Measurements from ENCODE around the gene OASL.
"Not testable (repeated sequence)": the region's sequence is repeated elsewhere in the genome, so short reads cannot be mapped to it uniquely, and the experiment has no call there.

Gene OASL

DNA sequence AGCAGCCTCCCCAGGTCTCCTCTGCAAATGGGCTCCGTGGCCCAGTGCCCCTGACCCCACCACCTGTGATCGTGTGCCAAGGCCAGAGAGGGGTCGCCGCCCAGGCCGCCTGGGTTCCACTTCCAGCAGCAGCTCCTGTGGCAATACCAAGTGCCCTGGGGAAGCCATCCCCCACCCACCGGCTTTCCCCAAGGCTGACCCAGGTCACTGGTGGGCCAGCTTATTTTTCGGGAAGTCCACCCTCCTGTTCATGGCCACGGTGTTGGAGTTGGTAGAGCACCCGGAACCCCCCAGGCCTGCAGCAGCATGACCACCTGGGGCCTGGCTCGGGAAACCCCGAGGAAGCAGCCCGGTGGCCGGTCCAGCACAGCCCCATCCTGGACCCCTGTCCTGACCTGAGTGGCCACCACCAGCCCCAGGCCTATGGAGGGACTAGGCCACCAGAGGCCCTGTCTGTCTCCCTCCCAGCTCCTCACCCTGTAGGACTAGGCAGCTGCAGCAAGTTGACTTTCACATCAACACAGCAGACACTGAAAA, 40.8 kb upstream of the OASL start:
- Histone ChIP-seq H3K4me1 (ENCODE audit: low read depth, poor library complexity, severe bottlenecking) (no peaks in the 10 kb centered on the region), H4K20me1 (ENCODE audit: insufficient read depth) (no peaks in the 10 kb centered on the region), H3K9ac (no peak overlapping the region), H3K27ac (no peak overlapping the region), H2AFZ (ENCODE audit: low read depth) (no peak overlapping the region), H3K4me2 (no peak overlapping the region), H3K4me3 (IDR thresholded peaks at IDR 0.05; ENCODE audit: insufficient read depth, low read depth, low read length) (no peak overlapping the region), H3K36me3 (ENCODE audit: insufficient read depth) (no peaks in the 10 kb centered on the region), H3K27me3 (ENCODE audit: insufficient read depth, low read depth) (no peaks in the 10 kb centered on the region), H3K79me2 (ENCODE audit: insufficient read depth, low read depth) (no peaks in the 10 kb centered on the region)
- TF ChIP-seq, protein P1, sequence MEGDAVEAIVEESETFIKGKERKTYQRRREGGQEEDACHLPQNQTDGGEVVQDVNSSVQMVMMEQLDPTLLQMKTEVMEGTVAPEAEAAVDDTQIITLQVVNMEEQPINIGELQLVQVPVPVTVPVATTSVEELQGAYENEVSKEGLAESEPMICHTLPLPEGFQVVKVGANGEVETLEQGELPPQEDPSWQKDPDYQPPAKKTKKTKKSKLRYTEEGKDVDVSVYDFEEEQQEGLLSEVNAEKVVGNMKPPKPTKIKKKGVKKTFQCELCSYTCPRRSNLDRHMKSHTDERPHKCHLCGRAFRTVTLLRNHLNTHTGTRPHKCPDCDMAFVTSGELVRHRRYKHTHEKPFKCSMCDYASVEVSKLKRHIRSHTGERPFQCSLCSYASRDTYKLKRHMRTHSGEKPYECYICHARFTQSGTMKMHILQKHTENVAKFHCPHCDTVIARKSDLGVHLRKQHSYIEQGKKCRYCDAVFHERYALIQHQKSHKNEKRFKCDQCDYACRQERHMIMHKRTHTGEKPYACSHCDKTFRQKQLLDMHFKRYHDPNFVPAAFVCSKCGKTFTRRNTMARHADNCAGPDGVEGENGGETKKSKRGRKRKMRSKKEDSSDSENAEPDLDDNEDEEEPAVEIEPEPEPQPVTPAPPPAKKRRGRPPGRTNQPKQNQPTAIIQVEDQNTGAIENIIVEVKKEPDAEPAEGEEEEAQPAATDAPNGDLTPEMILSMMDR (conservative IDR thresholded peaks at IDR 0.05; ENCODE audit: low read depth, low read length) = no peak

DNA sequence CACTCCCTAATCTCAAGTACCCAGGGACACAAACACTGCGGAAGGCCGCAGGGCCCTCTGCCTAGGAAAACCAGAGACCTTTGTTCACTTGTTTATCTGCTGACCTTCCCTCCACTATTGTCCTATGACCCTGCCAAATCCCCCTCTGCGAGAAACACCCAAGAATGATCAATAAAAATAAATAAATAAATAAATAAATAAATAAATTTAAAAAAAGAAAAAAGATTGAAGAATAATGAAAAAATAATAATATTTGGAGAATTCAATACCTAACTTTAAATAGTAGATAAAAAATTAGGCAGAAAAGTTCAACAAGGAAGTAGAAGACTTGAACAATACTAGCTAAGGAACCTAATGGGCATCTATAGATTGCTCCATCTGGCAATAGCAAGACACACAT, 38.4 kb upstream of the OASL start:
- not testable (repeated sequence) for H3K4me2 ChIP-seq; H3K36me3 ChIP-seq (ENCODE audit: insufficient read depth); H3K4me1 ChIP-seq (ENCODE audit: low read depth, poor library complexity, severe bottlenecking); H3K9ac ChIP-seq; H4K20me1 ChIP-seq (ENCODE audit: insufficient read depth); H3K79me2 ChIP-seq (ENCODE audit: insufficient read depth, low read depth); H3K27ac ChIP-seq; H2AFZ ChIP-seq (ENCODE audit: low read depth); H3K4me3 ChIP-seq (IDR thresholded peaks at IDR 0.05; ENCODE audit: insufficient read depth, low read depth, low read length); H3K27me3 ChIP-seq (ENCODE audit: insufficient read depth, low read depth)

DNA sequence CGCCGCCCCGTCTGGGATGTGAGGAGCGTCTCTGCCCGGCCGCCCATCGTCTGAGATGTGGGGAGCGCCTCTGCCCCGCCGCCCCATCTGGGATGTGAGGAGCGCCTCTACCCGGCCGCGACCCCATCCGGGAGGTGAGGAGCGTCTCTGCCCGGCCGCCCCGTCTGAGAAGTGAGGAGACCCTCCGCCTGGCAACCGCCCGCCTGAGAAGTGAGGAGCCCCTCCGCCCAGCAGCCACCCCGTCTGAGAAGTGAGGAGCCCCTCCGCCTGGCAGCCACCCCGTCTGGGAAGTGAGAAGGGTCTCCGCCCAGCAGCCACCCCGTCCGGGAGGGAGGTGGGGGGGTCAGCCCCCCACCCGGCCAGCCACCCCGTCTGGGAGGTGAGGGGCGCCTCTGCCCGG, 36.9 kb upstream of the OASL start:
- not testable (repeated sequence) for H3K4me1 ChIP-seq (ENCODE audit: low read depth, poor library complexity, severe bottlenecking); H3K27me3 ChIP-seq (ENCODE audit: insufficient read depth, low read depth); H3K79me2 ChIP-seq (ENCODE audit: insufficient read depth, low read depth); H3K9ac ChIP-seq; H4K20me1 ChIP-seq (ENCODE audit: insufficient read depth); H2AFZ ChIP-seq (ENCODE audit: low read depth); H3K27ac ChIP-seq; H3K36me3 ChIP-seq (ENCODE audit: insufficient read depth); H3K4me2 ChIP-seq; H3K4me3 ChIP-seq (IDR thresholded peaks at IDR 0.05; ENCODE audit: insufficient read depth, low read depth, low read length)

DNA sequence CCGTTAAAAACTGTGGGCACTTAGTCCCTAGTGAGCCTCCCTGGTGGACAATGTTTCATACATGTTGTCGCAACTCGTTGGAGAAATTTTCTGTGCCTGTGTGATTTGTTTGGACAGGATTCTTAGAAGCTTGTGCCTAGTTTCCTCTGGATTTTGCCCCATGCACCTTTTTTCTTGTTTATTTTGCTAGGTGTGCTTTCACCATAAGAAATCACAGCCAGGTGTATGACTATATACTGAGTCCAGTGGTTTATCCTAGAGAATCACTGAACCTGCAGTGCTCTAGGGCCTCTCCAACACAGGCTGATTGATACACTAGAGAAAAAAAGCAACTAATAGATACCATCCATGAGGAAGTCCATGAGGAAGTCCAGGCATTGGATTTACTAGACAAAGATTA, 33.1 kb upstream of the OASL start:
- H3K4me3 ChIP-seq (IDR thresholded peaks at IDR 0.05; ENCODE audit: insufficient read depth, low read depth, low read length) = no peak overlapping the region
- H3K4me1 ChIP-seq (ENCODE audit: low read depth, poor library complexity, severe bottlenecking) = no peaks in the 10 kb centered on the region
- no peak overlapping the region for H2AFZ ChIP-seq (ENCODE audit: low read depth)
- H3K9ac ChIP-seq = no peak overlapping the region
- H4K20me1 ChIP-seq (ENCODE audit: insufficient read depth) = no peaks in the 10 kb centered on the region
- TF ChIP-seq, protein P1 (conservative IDR thresholded peaks at IDR 0.05; ENCODE audit: low read depth, low read length) = no peak
- no peaks in the 10 kb centered on the region for H3K79me2 ChIP-seq (ENCODE audit: insufficient read depth, low read depth)
- H3K27me3 ChIP-seq (ENCODE audit: insufficient read depth, low read depth) = no peaks in the 10 kb centered on the region
- no peak overlapping the region for H3K27ac ChIP-seq
- no peak overlapping the region for H3K4me2 ChIP-seq
- H3K36me3 ChIP-seq (ENCODE audit: insufficient read depth) = no peaks in the 10 kb centered on the region

DNA sequence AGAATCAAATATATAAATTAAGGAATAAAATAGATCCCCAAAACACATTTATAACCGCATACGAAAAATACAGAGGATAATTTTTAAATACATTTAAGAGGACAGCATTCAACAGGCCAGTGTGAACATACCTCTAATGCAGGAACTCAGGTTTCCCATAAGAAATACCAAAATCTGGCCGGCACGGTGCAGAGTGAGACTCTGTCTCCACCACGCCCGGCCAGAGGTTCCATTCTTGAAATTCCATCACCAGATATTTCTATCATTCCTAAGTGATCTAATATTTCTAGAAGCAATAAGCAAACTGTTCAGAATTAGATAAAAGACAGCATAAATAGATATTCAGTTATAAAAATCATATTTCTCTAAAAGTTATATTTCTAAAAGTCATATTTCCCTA, 30.2 kb upstream of the OASL start:
- H3K27ac ChIP-seq = no peak overlapping the region
- no peaks in the 10 kb centered on the region for H3K27me3 ChIP-seq (ENCODE audit: insufficient read depth, low read depth)
- H3K4me2 ChIP-seq = no peak overlapping the region
- H3K79me2 ChIP-seq (ENCODE audit: insufficient read depth, low read depth) = no peaks in the 10 kb centered on the region
- no peak overlapping the region for H2AFZ ChIP-seq (ENCODE audit: low read depth)
- no peaks in the 10 kb centered on the region for H3K36me3 ChIP-seq (ENCODE audit: insufficient read depth)
- H3K9ac ChIP-seq = no peak overlapping the region
- no peaks in the 10 kb centered on the region for H4K20me1 ChIP-seq (ENCODE audit: insufficient read depth)
- H3K4me1 ChIP-seq (ENCODE audit: low read depth, poor library complexity, severe bottlenecking) = no peaks in the 10 kb centered on the region
- H3K4me3 ChIP-seq (IDR thresholded peaks at IDR 0.05; ENCODE audit: insufficient read depth, low read depth, low read length) = no peak overlapping the region
- TF ChIP-seq, protein P1 (conservative IDR thresholded peaks at IDR 0.05; ENCODE audit: low read depth, low read length) = no peak

All from KMS-11 (cell line).